Activated CD8-positive, alpha-beta memory T cell treated with anti-CD3 and anti-CD28 coated beads, Interleukin-2, amount 50 U/mL, for 48 hours (primary cell): ENCODE data around the gene CCDC51.
A peak's percentile ranks its signal among the peaks of the same experiment; 100 is the strongest.
"Not testable (repeated sequence)": the region's sequence is repeated elsewhere in the genome, so short reads cannot be mapped to it uniquely, and the experiment has no call there.

ENCODE experiments used
- DNase-seq: peaks from one replicate; pipeline ENCODE4 v3.0.0-alpha.2; 2020

CCDC51 gene

GRCh38 chr3:48439820-48440589 is at the start of gene CCDC51, which contains the start of gene TMA7:
Gene CCDC51 (minus strand): TSS chr3:48440119. CDS start chr3:48435128, 4,991 bp downstream.
Gene TMA7 (plus strand): TSS chr3:48440257. CDS start chr3:48440297, 40 bp downstream.
- peak; percentile 98 for DNase-seq

- DNase-seq: no peak
Measured at GRCh38 chr3:48486952-48487351, 47.0 kb upstream of the CCDC51 start.

GRCh38 chr3:48482822-48483221 is 42.9 kb upstream of the CCDC51 start:
- DNase-seq: not testable (repeated sequence)

- not testable (repeated sequence) for DNase-seq
Measured at GRCh38 chr3:48480891-48481290, 41.0 kb upstream of the CCDC51 start.

GRCh38 chr3:48478626-48479555 is 39.0 kb upstream of the CCDC51 start:
- DNase-seq: no peak

GRCh38 chr3:48477959-48478520 is 38.1 kb upstream of the CCDC51 start:
- DNase-seq: no peak

GRCh38 chr3:48476426-48477053 is 36.6 kb upstream of the CCDC51 start:
- DNase-seq: no peak

- DNase-seq: no peak
Measured at GRCh38 chr3:48475188-48475587, 35.3 kb upstream of the CCDC51 start.

GRCh38 chr3:48474619-48475018 is 34.7 kb upstream of the CCDC51 start:
- DNase-seq: no peak

- not testable (repeated sequence) for DNase-seq
Measured at GRCh38 chr3:48474031-48474430, 34.1 kb upstream of the CCDC51 start.

GRCh38 chr3:48473617-48473952 is 33.7 kb upstream of the CCDC51 start:
- no peak for DNase-seq

- peak; percentile 92 for DNase-seq
Measured at GRCh38 chr3:48472923-48473616, 33.2 kb upstream of the CCDC51 start.

- DNase-seq: no peak
Measured at GRCh38 chr3:48472673-48472922, 32.7 kb upstream of the CCDC51 start.

GRCh38 chr3:48470286-48470685 is 30.4 kb upstream of the CCDC51 start:
- no peak for DNase-seq

- DNase-seq: no peak
Measured at GRCh38 chr3:48469046-48469915, 29.4 kb upstream of the CCDC51 start.

GRCh38 chr3:48468329-48468731 is 28.4 kb upstream of the CCDC51 start:
- DNase-seq: no peak

GRCh38 chr3:48467473-48468267 is 27.8 kb upstream of the CCDC51 start:
- DNase-seq: no peak

- no peak for DNase-seq
Measured at GRCh38 chr3:48467110-48467454, 27.2 kb upstream of the CCDC51 start.

GRCh38 chr3:48466386-48467109 is 26.6 kb upstream of the CCDC51 start:
- no peak for DNase-seq
